Uterus (tissue), 2 donors: ENCODE results near the gene SPINT1.

Source experiments
- CTCF ChIP-seq, 4 experiments: fragments of 200-600 bp in 2 of 4; fragments of 450-650 bp in 2 of 4; sonication (generic) in 2 of 4; IDR thresholded peaks; one replicate each; pipeline ENCODE4 v1.5.1; 2016 to 2019; ENCODE audit warnings: antibody characterized with exemption in 4 of 4, mild to moderate bottlenecking in 2 of 4, moderate library complexity in 1 of 4
- POLR2A ChIP-seq, 2 donors: fragments of 450-650 bp; IDR thresholded peaks; one replicate each; pipeline ENCODE4 v1.6.1; 2016; ENCODE audit warnings: antibody characterized with exemption in 2 of 2, mild to moderate bottlenecking in 1 of 2, moderate library complexity in 1 of 2

- TF ChIP-seq CTCF (IDR thresholded peaks at IDR 0.05) (peak in 3 of 4 experiments; percentile 28 to 58 (median 33)), POLR2A (IDR thresholded peaks at IDR 0.05) (no peak)
These were observed 51.0 kb downstream of the SPINT1 start for GRCh38 chr15:40894681-40895448.
